Activated CD8-positive, alpha-beta T cell treated with anti-CD3 and anti-CD28 coated beads for 36 hours (primary cell): ENCODE data around the gene DOK6. TPM values are rescaled to one million over a fixed set of nuclear protein-coding genes. Genes with fewer than 3 reads are reported as not detected.

ENCODE experiments used
- ATAC-seq: fragments of 200-7000 bp; cut with Tn5 transposase; one replicate; pipeline ENCODE4 v1.10.0; 2021; ENCODE audit warnings: mild to moderate bottlenecking, moderate library complexity
- CTCF ChIA-PET: fragments of 350-600 bp; sonication (Branson Sonifier 250); formaldehyde crosslinking; loops from one replicate; lab custom pipeline; 2021; ENCODE audit warnings: antibody characterized with exemption; lab: Charles Lee
- POLR2A ChIA-PET: fragments of 350-600 bp; sonication (Branson Sonifier 250); formaldehyde crosslinking; loops from one replicate; lab custom pipeline; 2021; ENCODE audit warnings: antibody characterized with exemption; lab: Charles Lee
- DNase-seq: peaks from one replicate; pipeline ENCODE4 v3.0.0-alpha.2; 2020
- H3K27ac Mint-ChIP-seq: one replicate; pipeline ENCODE4 v1.8.0; 2021; ENCODE audit warnings: mild to moderate bottlenecking, mixed read lengths
- H3K27me3 Mint-ChIP-seq: one replicate; pipeline ENCODE4 v1.8.0; 2021; ENCODE audit warnings: mixed read lengths
- H3K36me3 Mint-ChIP-seq: one replicate; pipeline ENCODE4 v1.8.0; 2021; ENCODE audit warnings: low read depth, mixed read lengths
- H3K4me1 Mint-ChIP-seq: one replicate; pipeline ENCODE4 v1.8.0; 2021; ENCODE audit warnings: low read depth, mixed read lengths
- H3K4me3 Mint-ChIP-seq: one replicate; pipeline ENCODE4 v1.8.0; 2021; ENCODE audit warnings: mild to moderate bottlenecking, moderate library complexity, mixed read lengths
- H3K9me3 Mint-ChIP-seq: one replicate; pipeline ENCODE4 v1.8.0; 2021; ENCODE audit warnings: mixed read lengths
- CTCF ChIP-seq: fragments of 200-600 bp; IDR thresholded peaks from one replicate; pipeline ENCODE4 v1.8.0; 2022; ENCODE audit warnings: antibody characterized with exemption, mild to moderate bottlenecking
- intact Hi-C: fragments of 100-400 bp; cut with micrococcal nuclease; formaldehyde crosslinking; loops from one replicate; pipeline ENCODE4 v1.10.0; 2022
- total RNA-seq, 2 experiments: library from RNA; stranded (reverse); gene quantifications; one replicate each; pipeline ENCODE4 v1.2.3, GENCODE V29; 2021

Gene DOK6
- total RNA-seq, 2 experiments from 2014 or later: not detected

GRCh38 chr18:69559604-69560003 lies 158.9 kb downstream of the DOK6 start:
- intact Hi-C loops: no loop called here
- H3K36me3 Mint-ChIP-seq: no peaks in the 10 kb centered on the region
- peaks cover 6% of the 10 kb centered on the region for H3K27me3 Mint-ChIP-seq
- ATAC-seq (no peak), DNase-seq (no peak)
- CTCF ChIA-PET: no interaction called here
- no peak overlapping the region for H3K27ac Mint-ChIP-seq
- no peaks in the 10 kb centered on the region for H3K9me3 Mint-ChIP-seq
- POLR2A ChIA-PET: interaction anchor here (0.6 kb wide), 1 partner anchor 429 kb away, joined by 3 read pairs; no protein-coding TSS in a partner anchor
- no peak for TF ChIP-seq CTCF
- no peak overlapping the region for H3K4me3 Mint-ChIP-seq
- no peaks in the 10 kb centered on the region for H3K4me1 Mint-ChIP-seq

- DNase-seq (no peak), ATAC-seq (no peak)
- Mint-ChIP-seq H3K27me3 (peaks cover 4% of the 10 kb centered on the region), H3K36me3 (no peaks in the 10 kb centered on the region), H3K4me3 (no peak overlapping the region), H3K27ac (no peak overlapping the region), H3K9me3 (peaks cover 5% of the 10 kb centered on the region), H3K4me1 (no peaks in the 10 kb centered on the region)
- POLR2A ChIA-PET: no interaction called here
- intact Hi-C loops: no loop called here
- TF ChIP-seq CTCF: no peak
- CTCF ChIA-PET: interaction anchor here (0.8 kb wide), 1 partner anchor 16 kb away, joined by 3 read pairs; no protein-coding TSS in a partner anchor
Measured at GRCh38 chr18:69564602-69565001, 163.9 kb downstream of the DOK6 start.

DNA sequence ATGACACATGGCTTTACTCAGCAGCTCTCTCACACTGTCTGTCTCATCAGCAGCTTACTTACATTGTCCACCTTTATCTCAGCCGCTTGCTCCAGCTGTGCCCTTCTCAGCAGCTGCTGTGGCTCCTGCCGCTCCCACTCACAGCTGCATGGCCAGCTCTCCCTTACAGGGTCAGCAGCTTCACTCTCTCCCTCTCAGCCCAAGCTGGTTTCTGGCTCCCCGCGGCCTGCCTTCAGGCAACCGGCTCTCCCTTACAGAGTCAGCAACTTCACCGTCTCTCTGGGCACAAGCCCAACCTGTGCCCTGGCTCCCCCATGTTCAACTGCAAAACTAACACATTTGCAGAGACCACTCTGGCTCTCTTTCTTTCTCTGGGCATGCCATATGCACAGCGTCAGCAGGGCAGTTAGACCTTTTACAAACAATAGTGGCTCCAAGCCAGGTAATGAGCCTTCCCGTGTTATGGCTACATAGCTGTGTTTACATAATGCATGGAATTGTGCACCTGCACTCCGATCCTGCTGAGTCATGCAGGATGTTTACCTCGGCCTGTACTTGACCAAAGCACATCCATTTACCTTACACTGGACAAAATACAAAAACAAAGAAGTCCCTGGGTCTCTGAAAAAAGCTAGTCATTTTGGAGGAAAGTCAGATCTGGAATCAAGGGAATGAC lies 167.3 kb downstream of the DOK6 start:
- no peak for ATAC-seq
- H3K27me3 Mint-ChIP-seq: peaks cover 2% of the 10 kb centered on the region
- no peak overlapping the region for H3K27ac Mint-ChIP-seq
- H3K4me3 Mint-ChIP-seq: no peak overlapping the region
- TF ChIP-seq CTCF: no peak
- CTCF ChIA-PET: no interaction called here
- no peaks in the 10 kb centered on the region for H3K36me3 Mint-ChIP-seq
- POLR2A ChIA-PET: no interaction called here
- intact Hi-C loops: no loop called here
- DNase-seq: no peak
- no peaks in the 10 kb centered on the region for H3K4me1 Mint-ChIP-seq
- H3K9me3 Mint-ChIP-seq: peaks cover 5% of the 10 kb centered on the region

DNA sequence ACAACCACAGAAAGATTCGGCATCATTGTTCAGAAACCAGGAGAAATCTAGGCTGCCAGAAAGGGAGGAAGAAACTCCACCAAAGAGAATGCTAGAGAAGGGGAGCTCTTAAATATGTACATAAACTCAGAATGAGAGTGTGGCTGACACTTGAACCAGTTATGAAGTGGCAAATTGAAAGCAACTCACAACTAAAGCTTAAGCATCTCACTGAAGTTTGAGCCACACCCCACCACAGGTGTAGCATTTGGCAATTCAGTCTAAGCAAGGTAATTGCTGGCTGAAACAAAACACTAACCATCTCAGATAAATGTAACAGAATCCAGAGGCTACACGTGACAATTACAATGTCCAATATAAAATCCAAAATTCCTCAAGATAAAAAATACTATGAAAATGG lies 168.4 kb downstream of the DOK6 start:
- no peak for ATAC-seq
- Mint-ChIP-seq H3K4me3 (no peak overlapping the region), H3K27me3 (peaks cover 2% of the 10 kb centered on the region), H3K9me3 (peaks cover 5% of the 10 kb centered on the region), H3K36me3 (no peaks in the 10 kb centered on the region), H3K27ac (no peak overlapping the region), H3K4me1 (no peaks in the 10 kb centered on the region)
- TF ChIP-seq CTCF: no peak
- intact Hi-C loops: no loop called here
- ChIA-PET POLR2A (no interaction called here), CTCF (no interaction called here)
- no peak for DNase-seq

DNA sequence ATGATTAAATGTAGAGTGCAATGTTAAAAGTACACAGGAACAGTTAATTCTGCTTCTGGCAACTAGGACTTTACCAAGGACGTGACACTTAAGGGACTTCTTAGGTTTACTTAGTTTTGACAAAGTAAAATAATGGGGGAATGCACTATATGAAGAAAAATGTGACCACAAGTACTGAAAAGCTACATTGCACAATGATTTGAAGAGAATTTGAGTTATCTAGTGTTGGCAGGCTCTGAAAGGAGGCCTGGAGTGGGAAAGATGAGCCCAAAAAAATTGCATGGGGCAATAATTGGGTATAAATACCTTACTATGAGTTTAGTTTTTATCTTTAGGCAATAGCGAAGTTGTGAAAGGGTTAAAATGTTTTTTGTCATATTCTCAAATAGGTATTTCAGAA lies 173.7 kb downstream of the DOK6 start:
- Mint-ChIP-seq H3K9me3 (no peaks in the 10 kb centered on the region), H3K4me1 (no peaks in the 10 kb centered on the region), H3K27ac (no peak overlapping the region), H3K36me3 (no peaks in the 10 kb centered on the region), H3K27me3 (no peaks in the 10 kb centered on the region), H3K4me3 (no peak overlapping the region)
- ChIA-PET CTCF (no interaction called here), POLR2A (no interaction called here)
- DNase-seq (no peak), ATAC-seq (no peak)
- intact Hi-C loops: no loop called here
- no peak for TF ChIP-seq CTCF
